ENCODE measurements around the gene ZGPAT. TPM values are rescaled to one million over a fixed set of nuclear protein-coding genes. Genes with fewer than 3 reads are reported as not detected.
A peak's percentile ranks its signal among the peaks of the same experiment; 100 is the strongest.

ZGPAT gene
- total RNA-seq, 1 experiment from 2014 or later = 27.6 TPM

GRCh38 chr20:63748070-63748933 lies 40.5 kb downstream of the ZGPAT start:
- Histone ChIP-seq H3K79me2 (ENCODE audit: insufficient read depth, low read length) (no peaks in the 10 kb centered on the region), H3K9me3 (ENCODE audit: control insufficient read depth, low read depth, low read length) (no peaks in the 10 kb centered on the region), H3T11ph (ENCODE audit: low read length) (no peak overlapping the region), H4K91ac (ENCODE audit: insufficient read length, low read depth, low read length) (no peak overlapping the region), H2BK5ac (ENCODE audit: insufficient read length, low read length) (no peak overlapping the region), H3K23me2 (ENCODE audit: insufficient read length, low read depth, low read length, poor library complexity, severe bottlenecking) (no peaks in the 10 kb centered on the region), H3K4me1 (ENCODE audit: insufficient read depth, low read length) (no peaks in the 10 kb centered on the region; the same call in 1 of the 2 replicates), H3K14ac (ENCODE audit: insufficient read depth, low read length) (no peak overlapping the region), H3K4ac (ENCODE audit: low read depth, low read length) (no peak overlapping the region), H3K9ac (ENCODE audit: extremely low read depth, insufficient read length, low read length) (no peak overlapping the region), H2BK120ac (ENCODE audit: low read depth, low read length, poor library complexity, severe bottlenecking) (no peak overlapping the region), H4K20me1 (ENCODE audit: control insufficient read depth, insufficient read depth, insufficient read length) (no peaks in the 10 kb centered on the region), H3K4me2 (ENCODE audit: insufficient read depth, insufficient read length, low read length) (no peak overlapping the region), H2BK15ac (ENCODE audit: low read depth, low read length) (no peak overlapping the region), H3K56ac (ENCODE audit: insufficient read length, low read depth, low read length) (no peak overlapping the region), H4K5ac (ENCODE audit: insufficient read length, low read depth, low read length) (no peak overlapping the region), H2AFZ (ENCODE audit: low read length) (no peak overlapping the region), H3K79me1 (ENCODE audit: insufficient read depth, low read depth, low read length, poor library complexity, severe bottlenecking) (no peaks in the 10 kb centered on the region), H3K27me3 (ENCODE audit: insufficient read depth, low read length) (no peaks in the 10 kb centered on the region), H2BK20ac (ENCODE audit: low read depth, low read length, poor library complexity, severe bottlenecking) (no peak overlapping the region), H2AK5ac (ENCODE audit: insufficient read length, low read length) (no peak overlapping the region), H4K8ac (replicated peaks; ENCODE audit: insufficient read length, low read depth, low read length) (no peak overlapping the region), H3K23ac (ENCODE audit: insufficient read length, low read depth, low read length) (no peak overlapping the region), H3K18ac (ENCODE audit: insufficient read length, low read depth, low read length) (no peak overlapping the region), H3K27ac (ENCODE audit: insufficient read length, low read depth, low read length) (no peak overlapping the region), H2BK12ac (ENCODE audit: insufficient read length, low read depth, low read length) (no peak overlapping the region)
- Mint-ChIP-seq H3K27me3 (ENCODE audit: low read depth) (no peaks in the 10 kb centered on the region), H3K27ac (peak overlapping the region in 1 of 3 experiments; percentile 63; a peak in 1 of 7 replicates), H3K36me3 (ENCODE audit: insufficient read depth in 1 of 3, low read depth in 3 of 3) (peaks cover 0 to 14% (median 11%) of the 10 kb centered on the region in 3 experiments; a peak in 4 of 7 replicates), H3K9me3 (no peaks in the 10 kb centered on the region), H3K4me3 (no peak overlapping the region), H3K4me1 (peaks cover 11 to 15% of the 10 kb centered on the region in 2 experiments)
- no CpG with 5 or more reads among the region's 20 CpGs for WGBS (ENCODE audit: extremely low coverage, insufficient read length, low lambda C conversion rate)
- DNase-seq = no peak
- TF ChIP-seq, protein P1, sequence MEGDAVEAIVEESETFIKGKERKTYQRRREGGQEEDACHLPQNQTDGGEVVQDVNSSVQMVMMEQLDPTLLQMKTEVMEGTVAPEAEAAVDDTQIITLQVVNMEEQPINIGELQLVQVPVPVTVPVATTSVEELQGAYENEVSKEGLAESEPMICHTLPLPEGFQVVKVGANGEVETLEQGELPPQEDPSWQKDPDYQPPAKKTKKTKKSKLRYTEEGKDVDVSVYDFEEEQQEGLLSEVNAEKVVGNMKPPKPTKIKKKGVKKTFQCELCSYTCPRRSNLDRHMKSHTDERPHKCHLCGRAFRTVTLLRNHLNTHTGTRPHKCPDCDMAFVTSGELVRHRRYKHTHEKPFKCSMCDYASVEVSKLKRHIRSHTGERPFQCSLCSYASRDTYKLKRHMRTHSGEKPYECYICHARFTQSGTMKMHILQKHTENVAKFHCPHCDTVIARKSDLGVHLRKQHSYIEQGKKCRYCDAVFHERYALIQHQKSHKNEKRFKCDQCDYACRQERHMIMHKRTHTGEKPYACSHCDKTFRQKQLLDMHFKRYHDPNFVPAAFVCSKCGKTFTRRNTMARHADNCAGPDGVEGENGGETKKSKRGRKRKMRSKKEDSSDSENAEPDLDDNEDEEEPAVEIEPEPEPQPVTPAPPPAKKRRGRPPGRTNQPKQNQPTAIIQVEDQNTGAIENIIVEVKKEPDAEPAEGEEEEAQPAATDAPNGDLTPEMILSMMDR (conservative IDR thresholded peaks at IDR 0.05) = no peak

Data from H9 (cell line).